Adrenal gland (tissue), 5 donors: Measurements from ENCODE around the gene SPAG4.

Experiments used
- CTCF ChIP-seq, 6 experiments: fragments of 450-650 bp in 4 of 6; fragments of 200-600 bp in 2 of 6; sonication (generic) in 1 of 6; IDR thresholded peaks; 1 replicate in 5 of 6; 2 replicates in 1 of 6; pipeline versions ENCODE4 v1.5.1 to v1.8.0; 2016 to 2021; ENCODE audit warnings: antibody characterized with exemption in 6 of 6, mild to moderate bottlenecking in 2 of 6, moderate library complexity in 1 of 6
- POLR2A ChIP-seq, 2 donors: fragments of 450-650 bp; IDR thresholded peaks; one replicate each; pipeline ENCODE4 v1.6.1; 2017; ENCODE audit warnings: antibody characterized with exemption in 2 of 2, mild to moderate bottlenecking in 2 of 2, moderate library complexity in 1 of 2
- donor health status: DM: no; HTN: no; CAD: no.

GRCh38 chr20:35653893-35654292 lies 38.3 kb downstream of the SPAG4 start:
- TF ChIP-seq CTCF (IDR thresholded peaks at IDR 0.05) (no peak), POLR2A (IDR thresholded peaks at IDR 0.05) (no peak)
